GM12801 (cell line): ENCODE data around the gene WASHC4.

Experiments used
- TF ChIP-seq, protein P1 (sequence below): IDR thresholded peaks from one replicate; pipeline ENCODE4 v1.5.1; 2011; ENCODE audit warnings: control low read depth; ENCODE audit not compliant: insufficient read length; ENCODE audit errors: extremely low read depth

The WASHC4 gene

DNA sequence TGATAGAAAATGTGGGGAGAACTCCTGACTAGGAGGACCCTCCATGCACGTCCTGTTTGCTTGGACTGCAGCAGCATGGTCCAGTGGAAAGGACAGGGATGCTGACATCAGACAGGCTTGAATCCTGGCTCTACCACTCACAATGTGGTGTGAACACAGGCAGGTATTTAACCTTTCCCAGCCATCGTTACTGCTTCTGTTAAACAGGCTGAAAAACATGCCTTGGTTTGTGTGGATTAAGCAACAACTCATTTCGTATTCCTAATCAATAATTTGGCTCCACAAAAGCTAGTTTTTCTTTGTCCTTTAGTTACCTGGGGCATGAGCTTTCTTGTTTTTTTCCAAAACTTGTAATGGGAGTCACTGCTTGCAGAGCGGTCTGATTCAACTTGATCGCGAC is 87.4 kb downstream of the WASHC4 start:
- TF ChIP-seq, protein P1, sequence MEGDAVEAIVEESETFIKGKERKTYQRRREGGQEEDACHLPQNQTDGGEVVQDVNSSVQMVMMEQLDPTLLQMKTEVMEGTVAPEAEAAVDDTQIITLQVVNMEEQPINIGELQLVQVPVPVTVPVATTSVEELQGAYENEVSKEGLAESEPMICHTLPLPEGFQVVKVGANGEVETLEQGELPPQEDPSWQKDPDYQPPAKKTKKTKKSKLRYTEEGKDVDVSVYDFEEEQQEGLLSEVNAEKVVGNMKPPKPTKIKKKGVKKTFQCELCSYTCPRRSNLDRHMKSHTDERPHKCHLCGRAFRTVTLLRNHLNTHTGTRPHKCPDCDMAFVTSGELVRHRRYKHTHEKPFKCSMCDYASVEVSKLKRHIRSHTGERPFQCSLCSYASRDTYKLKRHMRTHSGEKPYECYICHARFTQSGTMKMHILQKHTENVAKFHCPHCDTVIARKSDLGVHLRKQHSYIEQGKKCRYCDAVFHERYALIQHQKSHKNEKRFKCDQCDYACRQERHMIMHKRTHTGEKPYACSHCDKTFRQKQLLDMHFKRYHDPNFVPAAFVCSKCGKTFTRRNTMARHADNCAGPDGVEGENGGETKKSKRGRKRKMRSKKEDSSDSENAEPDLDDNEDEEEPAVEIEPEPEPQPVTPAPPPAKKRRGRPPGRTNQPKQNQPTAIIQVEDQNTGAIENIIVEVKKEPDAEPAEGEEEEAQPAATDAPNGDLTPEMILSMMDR, result no peak

DNA sequence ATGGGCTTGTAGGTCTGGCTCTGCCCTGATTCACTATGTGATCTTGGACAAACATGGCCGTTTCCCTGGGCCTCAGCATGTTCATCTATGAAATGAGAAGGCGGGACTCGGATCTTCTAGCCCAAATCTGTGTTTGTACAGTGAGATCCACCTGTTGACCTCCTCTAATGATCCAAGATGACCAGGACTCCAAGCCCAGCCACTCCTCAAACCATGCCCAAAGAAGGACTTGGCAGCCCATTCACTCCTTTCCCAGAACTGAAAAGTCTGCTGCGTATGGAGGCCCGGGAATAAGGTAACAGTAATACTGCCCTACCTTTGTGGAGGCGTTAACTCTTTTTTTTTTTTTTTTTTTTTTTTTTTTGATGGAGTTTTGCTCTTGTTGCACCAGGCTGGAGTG is 88.6 kb downstream of the WASHC4 start:
- TF ChIP-seq, protein P1, result no peak

DNA sequence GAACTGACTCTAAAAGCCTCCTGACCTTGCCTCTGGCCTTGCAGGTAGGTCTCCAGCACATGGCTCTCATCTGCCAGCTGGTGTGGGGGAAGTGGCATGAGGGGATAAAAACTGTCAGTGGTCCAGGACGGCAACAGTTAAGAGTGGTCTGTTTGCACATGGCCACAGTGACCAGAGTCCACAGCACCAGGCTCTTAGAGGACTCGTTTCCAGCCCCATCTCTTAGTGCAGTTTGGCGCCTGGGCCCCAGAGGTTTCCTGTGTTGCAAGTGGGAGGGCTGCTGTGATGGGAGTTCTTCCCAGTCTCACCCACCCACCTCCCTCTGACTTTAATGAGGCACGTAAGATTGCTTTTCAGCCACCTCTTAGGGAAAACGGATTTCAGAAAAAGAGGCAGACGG is 91.4 kb downstream of the WASHC4 start:
- TF ChIP-seq, protein P1, result no peak

DNA sequence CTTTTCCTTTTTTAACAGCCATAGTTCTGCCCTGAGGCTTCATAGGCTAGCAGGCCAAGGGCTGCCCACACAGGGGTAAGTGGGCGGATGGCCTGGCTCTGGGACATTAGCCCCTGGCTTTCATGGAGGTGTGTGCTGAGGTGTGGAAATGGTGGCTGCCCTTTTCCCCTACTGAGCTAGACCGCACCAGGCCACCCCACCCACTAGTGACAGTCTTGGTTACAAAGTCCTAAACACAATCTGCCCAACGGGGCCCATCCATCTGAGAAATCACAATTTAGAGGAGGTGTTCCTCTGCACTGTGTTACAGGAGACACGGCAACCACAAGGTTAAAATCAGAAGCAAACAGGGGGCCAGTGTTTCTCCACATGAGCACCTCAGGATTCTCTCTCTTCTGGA is 92.9 kb downstream of the WASHC4 start:
- TF ChIP-seq, protein P1, result no peak

DNA sequence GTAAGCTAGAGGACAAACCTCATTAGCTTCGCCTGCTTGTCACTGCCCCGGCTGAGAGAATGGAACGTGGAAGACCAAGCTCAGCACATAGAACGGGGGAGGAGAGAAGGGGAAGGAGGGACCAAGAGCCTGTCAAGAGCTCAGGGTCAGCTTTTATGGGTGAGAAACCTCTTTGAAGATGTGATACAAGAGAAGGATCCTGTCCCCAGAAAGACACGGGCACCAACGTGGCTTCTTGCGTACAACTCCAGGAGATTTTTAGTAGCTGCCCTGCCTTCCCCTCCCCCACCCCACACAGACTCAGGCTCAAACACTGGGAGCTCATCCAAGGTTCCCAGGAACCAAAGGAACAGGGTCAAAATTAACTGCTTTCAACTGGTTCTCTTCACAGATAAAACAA is 93.8 kb downstream of the WASHC4 start:
- TF ChIP-seq, protein P1, result no peak

DNA sequence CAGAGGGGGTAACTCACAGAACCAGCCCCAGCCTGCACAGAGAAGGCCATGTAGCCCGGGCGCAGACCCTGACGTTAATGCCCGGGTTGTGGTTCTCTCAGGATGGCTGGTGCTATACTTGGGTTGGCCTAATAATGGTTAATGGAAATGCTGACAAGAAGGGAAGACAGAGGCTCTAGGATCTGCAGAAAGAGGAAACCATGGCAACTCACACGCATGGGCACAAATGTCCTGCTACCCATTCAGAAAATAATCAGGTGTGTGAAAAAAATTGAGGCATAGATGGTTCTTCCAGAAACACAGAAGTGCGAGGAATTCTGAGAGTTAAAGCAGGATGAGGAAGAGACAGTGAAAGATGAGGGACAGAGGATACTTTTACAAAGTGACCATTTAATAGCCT is 94.7 kb downstream of the WASHC4 start:
- TF ChIP-seq, protein P1, result no peak

DNA sequence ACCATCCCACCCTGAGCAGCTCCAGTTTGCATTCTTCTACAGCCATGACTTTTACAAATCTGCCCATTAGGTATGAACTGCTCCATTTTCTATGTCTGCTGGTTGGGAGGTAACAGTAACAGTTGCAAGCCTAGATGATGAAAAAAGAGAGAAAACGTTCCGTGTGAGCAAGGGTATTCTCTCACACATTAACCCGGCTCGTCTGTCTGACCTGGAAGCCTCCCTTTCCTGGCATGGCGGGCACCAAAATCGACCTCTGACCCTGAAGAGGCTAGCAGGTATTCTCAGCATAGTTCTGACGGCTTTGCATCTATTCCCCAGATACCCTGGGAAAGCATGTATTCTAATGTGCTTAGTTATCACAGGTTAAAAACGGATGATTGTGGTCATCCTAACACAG is 96.6 kb downstream of the WASHC4 start:
- TF ChIP-seq, protein P1, result no peak

DNA sequence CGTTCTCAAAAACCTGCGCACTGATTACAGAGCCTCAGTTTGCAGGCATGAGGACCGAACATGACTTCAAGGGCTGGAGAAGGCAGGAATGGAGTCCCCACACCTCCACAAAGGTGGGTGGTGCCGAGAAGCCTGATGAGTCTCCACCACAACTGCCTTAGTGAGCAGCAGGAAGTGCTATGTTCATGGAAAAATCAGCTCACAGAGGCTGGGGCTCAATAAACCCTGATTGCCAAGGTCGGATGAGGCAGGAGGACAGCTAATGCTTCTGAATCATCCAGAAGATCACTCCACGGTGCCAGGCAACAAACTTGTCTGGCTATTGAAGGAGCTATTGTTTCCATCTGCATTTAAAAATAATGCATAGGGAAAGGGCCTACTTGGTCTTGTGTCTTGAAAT is 97.4 kb downstream of the WASHC4 start:
- TF ChIP-seq, protein P1, result no peak
